Daoy (cell line): ENCODE data around the gene NOB1. TPM values are rescaled to one million over a fixed set of nuclear protein-coding genes. Genes with fewer than 3 reads are reported as not detected.
A peak's percentile ranks its signal among the peaks of the same experiment; 100 is the strongest.
"Not testable (repeated sequence)": the region's sequence is repeated elsewhere in the genome, so short reads cannot be mapped to it uniquely, and the experiment has no call there.

Experiments used
- DNase-seq: peaks from one replicate; pipeline ENCODE4 v3.0.0-alpha.2; 2015; ENCODE audit warnings: low read depth
- total RNA-seq: library from RNA; depleted of rRNA; stranded (reverse); fragments of >200 nt; shearing (Covaris generic); gene quantifications from 2 replicates; pipeline ENCODE4 v1.2.3, GENCODE V29; 2014

Gene NOB1
- total RNA-seq, 1 experiment from 2014 or later, result 18.9 TPM

- DNase-seq, result peak; percentile 82
Observed at GRCh38 chr16:69761983-69762813, 7.5 kb upstream of the NOB1 start, which contains the start of gene WWP2. TSS of gene WWP2 (plus strand) at chr16:69762332. CDS start at chr16:69787011, 24,679 bp downstream.

GRCh38 chr16:69757375-69757774 is 2.6 kb upstream of the NOB1 start:
- DNase-seq, result not testable (repeated sequence)

GRCh38 chr16:69756705-69757104 is 2.0 kb upstream of the NOB1 start:
- no peak for DNase-seq

- no peak for DNase-seq
Observed at GRCh38 chr16:69754143-69754468, 620 bp downstream of the NOB1 start.

GRCh38 chr16:69748694-69749345 is 5.9 kb downstream of the NOB1 start:
- no peak for DNase-seq

- no peak for DNase-seq
Observed at GRCh38 chr16:69747115-69747514, 7.6 kb downstream of the NOB1 start.

GRCh38 chr16:69745959-69746358 is 8.8 kb downstream of the NOB1 start:
- no peak for DNase-seq

GRCh38 chr16:69745232-69745612 is 9.5 kb downstream of the NOB1 start:
- no peak for DNase-seq

- DNase-seq, result no peak
Observed at GRCh38 chr16:69744363-69745231, 10.1 kb downstream of the NOB1 start.

- DNase-seq, result no peak
Observed at GRCh38 chr16:69741951-69742904, 12.5 kb downstream of the NOB1 start.

GRCh38 chr16:69741519-69741918 is 13.2 kb downstream of the NOB1 start:
- DNase-seq, result no peak

GRCh38 chr16:69732101-69732500 is 22.6 kb downstream of the NOB1 start:
- no peak for DNase-seq

- DNase-seq, result not testable (repeated sequence)
Observed at GRCh38 chr16:69731280-69731679, 23.4 kb downstream of the NOB1 start.

GRCh38 chr16:69729030-69729429 is 25.7 kb downstream of the NOB1 start:
- not testable (repeated sequence) for DNase-seq

GRCh38 chr16:69727916-69728270 is 26.8 kb downstream of the NOB1 start:
- no peak for DNase-seq

- peak; percentile 98 for DNase-seq
Observed at GRCh38 chr16:69726313-69727060, 28.2 kb downstream of the NOB1 start, which contains the start of gene NQO1. TSS of gene NQO1 (minus strand) at chr16:69726560. CDS start at chr16:69726439, 121 bp downstream.

GRCh38 chr16:69725480-69726312 is 29.0 kb downstream of the NOB1 start:
- DNase-seq, result no peak

- no peak for DNase-seq
Observed at GRCh38 chr16:69724981-69725479, 29.7 kb downstream of the NOB1 start.

GRCh38 chr16:69724414-69724873 is 30.3 kb downstream of the NOB1 start:
- no peak for DNase-seq
